Stomach (tissue), 4 donors: ENCODE measurements around the gene PNPT1.

Source experiments
- EP300 ChIP-seq: sonication (generic); formaldehyde crosslinking; IDR thresholded peaks from one replicate; pipeline ENCODE4 v1.6.1; 2017; ENCODE audit warnings: antibody characterized with exemption
- TF ChIP-seq, protein P1 (sequence below), 7 experiments: fragments of 450-650 bp in 4 of 7; fragments of 200-600 bp in 3 of 7; sonication (generic) in 3 of 7; IDR thresholded peaks; one replicate each; pipeline ENCODE4 v1.5.1; 2016 to 2019; ENCODE audit warnings: antibody characterized with exemption in 7 of 7, control low read depth in 2 of 7, mild to moderate bottlenecking in 1 of 7

DNA sequence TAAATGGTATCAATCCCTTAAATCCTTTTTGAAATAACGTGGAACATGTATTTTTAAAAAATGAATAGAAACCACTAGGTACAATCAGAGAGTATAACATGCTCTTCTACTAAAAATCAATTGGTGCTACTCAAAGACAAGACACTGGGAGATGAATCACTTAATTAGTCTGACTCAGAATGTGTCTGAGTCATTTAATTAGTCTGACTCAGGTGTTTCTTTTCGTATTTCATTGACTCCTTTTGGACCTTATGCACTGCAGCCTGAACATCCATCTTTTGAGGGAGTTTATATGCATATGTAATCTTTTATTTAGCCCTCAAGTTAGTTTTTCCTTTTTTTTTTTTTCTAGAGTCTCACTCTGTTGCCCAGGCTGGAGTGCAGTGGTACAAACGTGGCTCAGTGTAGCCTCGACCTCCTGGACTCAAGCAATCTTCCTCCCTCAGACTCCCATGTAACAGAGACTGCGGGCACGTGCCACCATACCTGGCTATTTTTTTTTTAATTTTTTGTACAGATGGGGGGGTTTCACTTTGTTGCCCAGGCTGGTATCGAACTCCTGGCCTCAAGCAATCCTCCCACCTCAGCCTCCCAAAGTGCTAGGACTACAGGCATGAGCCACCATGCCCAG is 102.7 kb downstream of the PNPT1 start:
- TF ChIP-seq, protein P1, sequence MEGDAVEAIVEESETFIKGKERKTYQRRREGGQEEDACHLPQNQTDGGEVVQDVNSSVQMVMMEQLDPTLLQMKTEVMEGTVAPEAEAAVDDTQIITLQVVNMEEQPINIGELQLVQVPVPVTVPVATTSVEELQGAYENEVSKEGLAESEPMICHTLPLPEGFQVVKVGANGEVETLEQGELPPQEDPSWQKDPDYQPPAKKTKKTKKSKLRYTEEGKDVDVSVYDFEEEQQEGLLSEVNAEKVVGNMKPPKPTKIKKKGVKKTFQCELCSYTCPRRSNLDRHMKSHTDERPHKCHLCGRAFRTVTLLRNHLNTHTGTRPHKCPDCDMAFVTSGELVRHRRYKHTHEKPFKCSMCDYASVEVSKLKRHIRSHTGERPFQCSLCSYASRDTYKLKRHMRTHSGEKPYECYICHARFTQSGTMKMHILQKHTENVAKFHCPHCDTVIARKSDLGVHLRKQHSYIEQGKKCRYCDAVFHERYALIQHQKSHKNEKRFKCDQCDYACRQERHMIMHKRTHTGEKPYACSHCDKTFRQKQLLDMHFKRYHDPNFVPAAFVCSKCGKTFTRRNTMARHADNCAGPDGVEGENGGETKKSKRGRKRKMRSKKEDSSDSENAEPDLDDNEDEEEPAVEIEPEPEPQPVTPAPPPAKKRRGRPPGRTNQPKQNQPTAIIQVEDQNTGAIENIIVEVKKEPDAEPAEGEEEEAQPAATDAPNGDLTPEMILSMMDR (IDR thresholded peaks at IDR 0.05), result no peak
- TF ChIP-seq EP300, result no peak
